HepG2 (cell line): ENCODE measurements around the gene FBXW8. TPM values are rescaled to one million over a fixed set of nuclear protein-coding genes. Genes with fewer than 3 reads are reported as not detected.

ENCODE experiments used
- RFX3 ChIP-seq: IDR thresholded peaks from 2 replicates; pipeline ENCODE4 v1.6.1; 2016; ENCODE audit warnings: missing biosample characterization, missing genetic modification reagents
- SIN3A ChIP-seq: IDR thresholded peaks from 2 replicates; pipeline ENCODE4 v1.6.1; 2011; ENCODE audit warnings: low read depth, mild to moderate bottlenecking, control low read depth, low read length, borderline replicate concordance
- ZBTB42 ChIP-seq: sonication (generic); formaldehyde crosslinking; IDR thresholded peaks from 2 replicates; pipeline ENCODE4 v1.5.0; 2020; ENCODE audit warnings: mild to moderate bottlenecking, missing genetic modification reagents
- ZNF33A ChIP-seq: sonication (generic); formaldehyde crosslinking; IDR thresholded peaks from 2 replicates; pipeline ENCODE4 v1.5.1; 2020; ENCODE audit warnings: missing genetic modification reagents, mild to moderate bottlenecking, moderate library complexity, borderline replicate concordance
- ZNF569 ChIP-seq: sonication (generic); formaldehyde crosslinking; IDR thresholded peaks from 2 replicates; pipeline ENCODE4 v1.5.0; 2020; ENCODE audit warnings: mild to moderate bottlenecking, missing genetic modification reagents, moderate library complexity, borderline replicate concordance
- ZNF713 ChIP-seq: sonication (generic); formaldehyde crosslinking; IDR thresholded peaks from 2 replicates; pipeline ENCODE4 v1.4.0; 2020; ENCODE audit warnings: mild to moderate bottlenecking, missing genetic modification reagents
- polyA plus RNA-seq, 8 experiments: library from polyadenylated mRNA; depleted of rRNA in 3 of 8; stranded (reverse) in 7 of 8; unstranded in 1 of 8; fragments of >200 nt; fragmentation: Illumina TruSeq in 4 of 8; extraction: Trizol in 4 of 8; gene quantifications; 2 replicates each; pipeline versions ENCODE4 v1.2.1 to v1.2.3, GENCODE V29; 2011 to 2016; ENCODE audit warnings: low read depth in 4 of 8, missing spikeins in 1 of 8, mixed read lengths in 1 of 8; ENCODE audit not compliant: insufficient read depth in 1 of 8
- total RNA-seq, 5 experiments: library from RNA; depleted of rRNA; stranded (reverse); fragments of >200 nt; fragmentation: Illumina TruSeq; extraction: Trizol; gene quantifications; 2 replicates each; pipeline ENCODE4 v1.2.3, GENCODE V29; 2016; ENCODE audit warnings: low read depth in 1 of 5
- TF ChIP-seq, protein P1 (sequence below): sonication (generic); formaldehyde crosslinking; IDR thresholded peaks from 2 replicates; pipeline ENCODE4 v1.4.0; 2020; ENCODE audit warnings: mild to moderate bottlenecking, missing genetic modification reagents

FBXW8 gene
- total and polyA plus RNA-seq, 2 of the 13 experiments (the other 11 are each of a cell fraction or from before 2014, with no cell fraction given): 5.1 to 5.9 TPM

DNA sequence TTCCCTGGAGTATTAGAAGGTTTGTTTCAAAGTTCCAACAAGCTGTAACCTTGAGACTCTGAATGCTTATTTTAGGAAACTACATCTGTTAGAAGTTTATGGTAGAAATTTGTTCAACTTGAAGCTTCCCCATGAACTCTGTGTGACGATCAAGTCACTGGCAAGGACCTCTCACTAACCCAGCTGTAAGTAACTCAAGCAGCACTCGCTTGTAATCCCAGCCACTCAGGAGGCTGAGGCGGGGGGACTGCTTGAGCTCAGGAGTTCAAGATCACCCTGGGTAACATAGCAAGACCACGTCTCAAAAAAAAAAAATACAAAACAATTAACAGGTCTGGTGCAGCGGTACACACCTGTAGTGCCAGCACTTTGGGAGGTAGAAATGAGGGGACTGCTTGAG is 162.9 kb downstream of the FBXW8 start (continued):
- TF ChIP-seq ZNF33A (CRISPR knock-in tag): no peak
- TF ChIP-seq ZNF713 (CRISPR knock-in tag): no peak
- no peak for TF ChIP-seq ZNF569 (CRISPR knock-in tag)
- TF ChIP-seq SIN3A: no peak
- TF ChIP-seq RFX3: no peak
- TF ChIP-seq ZBTB42 (CRISPR knock-in tag): no peak
- TF ChIP-seq, protein P1, sequence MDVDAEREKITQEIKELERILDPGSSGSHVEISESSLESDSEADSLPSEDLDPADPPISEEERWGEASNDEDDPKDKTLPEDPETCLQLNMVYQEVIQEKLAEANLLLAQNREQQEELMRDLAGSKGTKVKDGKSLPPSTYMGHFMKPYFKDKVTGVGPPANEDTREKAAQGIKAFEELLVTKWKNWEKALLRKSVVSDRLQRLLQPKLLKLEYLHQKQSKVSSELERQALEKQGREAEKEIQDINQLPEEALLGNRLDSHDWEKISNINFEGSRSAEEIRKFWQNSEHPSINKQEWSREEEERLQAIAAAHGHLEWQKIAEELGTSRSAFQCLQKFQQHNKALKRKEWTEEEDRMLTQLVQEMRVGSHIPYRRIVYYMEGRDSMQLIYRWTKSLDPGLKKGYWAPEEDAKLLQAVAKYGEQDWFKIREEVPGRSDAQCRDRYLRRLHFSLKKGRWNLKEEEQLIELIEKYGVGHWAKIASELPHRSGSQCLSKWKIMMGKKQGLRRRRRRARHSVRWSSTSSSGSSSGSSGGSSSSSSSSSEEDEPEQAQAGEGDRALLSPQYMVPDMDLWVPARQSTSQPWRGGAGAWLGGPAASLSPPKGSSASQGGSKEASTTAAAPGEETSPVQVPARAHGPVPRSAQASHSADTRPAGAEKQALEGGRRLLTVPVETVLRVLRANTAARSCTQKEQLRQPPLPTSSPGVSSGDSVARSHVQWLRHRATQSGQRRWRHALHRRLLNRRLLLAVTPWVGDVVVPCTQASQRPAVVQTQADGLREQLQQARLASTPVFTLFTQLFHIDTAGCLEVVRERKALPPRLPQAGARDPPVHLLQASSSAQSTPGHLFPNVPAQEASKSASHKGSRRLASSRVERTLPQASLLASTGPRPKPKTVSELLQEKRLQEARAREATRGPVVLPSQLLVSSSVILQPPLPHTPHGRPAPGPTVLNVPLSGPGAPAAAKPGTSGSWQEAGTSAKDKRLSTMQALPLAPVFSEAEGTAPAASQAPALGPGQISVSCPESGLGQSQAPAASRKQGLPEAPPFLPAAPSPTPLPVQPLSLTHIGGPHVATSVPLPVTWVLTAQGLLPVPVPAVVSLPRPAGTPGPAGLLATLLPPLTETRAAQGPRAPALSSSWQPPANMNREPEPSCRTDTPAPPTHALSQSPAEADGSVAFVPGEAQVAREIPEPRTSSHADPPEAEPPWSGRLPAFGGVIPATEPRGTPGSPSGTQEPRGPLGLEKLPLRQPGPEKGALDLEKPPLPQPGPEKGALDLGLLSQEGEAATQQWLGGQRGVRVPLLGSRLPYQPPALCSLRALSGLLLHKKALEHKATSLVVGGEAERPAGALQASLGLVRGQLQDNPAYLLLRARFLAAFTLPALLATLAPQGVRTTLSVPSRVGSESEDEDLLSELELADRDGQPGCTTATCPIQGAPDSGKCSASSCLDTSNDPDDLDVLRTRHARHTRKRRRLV (CRISPR knock-in tag): no peak
